HepG2 (cell line): ENCODE data around the gene EXTL1. TPM values are rescaled to one million over a fixed set of nuclear protein-coding genes. Genes with fewer than 3 reads are reported as not detected.

Source experiments
- ATAC-seq: fragments of 200-7000 bp; cut with Tn5 transposase; 3 replicates; pipeline ENCODE4 v1.9.1; 2020; ENCODE audit warnings: mild to moderate bottlenecking, moderate library complexity
- BruUV-seq: library from RNA; stranded (reverse); fragments of 400-500 nt; replicated peaks from 2 replicates; lab custom pipeline; 2021; lab: Mats Ljungman, UMichigan
- CTCF ChIA-PET: fragments of 300-600 bp; formaldehyde crosslinking; extraction: SDS; loops from one replicate; lab custom pipeline; 2021; ENCODE audit warnings: low total read pairs, inconsistent platforms, low intra/inter-chr PET ratio; lab: Yijun Ruan, JAX
- POLR2A ChIA-PET: fragments of 350-600 bp; sonication (Branson Sonifier 250); formaldehyde crosslinking; loops from one replicate; lab custom pipeline; 2020; ENCODE audit warnings: antibody characterized with exemption, inconsistent platforms; lab: Yijun Ruan, JAX
- DNase-seq: peaks from one replicate; pipeline ENCODE4 v3.0.0-alpha.2; 2015; ENCODE audit warnings: low spot score
- FAIRE-seq: peaks from 3 replicates; lab custom pipeline; 2011; peaks lifted over from hg19 to GRCh38; lab: Jason Lieb, UNC
- H2AFZ ChIP-seq: one replicate; pipeline ENCODE4 v1.6.1; 2011; ENCODE audit warnings: low read length, inconsistent platforms
- H3K27ac ChIP-seq: fragments of 300-600 bp; 3 replicates; pipeline ENCODE4 v1.8.0; 2011; ENCODE audit warnings: mixed run types, mild to moderate bottlenecking, mixed read lengths, low read length, inconsistent platforms; ENCODE audit not compliant: insufficient read depth; ENCODE audit errors: extremely low read length
- H3K27me3 ChIP-seq, 2 experiments: fragments of 200-600 bp in 1 of 2; 2 replicates in 1 of 2; 3 replicates in 1 of 2; pipeline versions ENCODE4 v1.6.0 to v1.8.0; 2011; ENCODE audit warnings: low read length in 2 of 2, mild to moderate bottlenecking in 2 of 2, moderate library complexity in 2 of 2, inconsistent platforms in 1 of 2; ENCODE audit not compliant: insufficient read depth in 2 of 2, control insufficient read depth in 1 of 2
- H3K36me3 ChIP-seq, 2 experiments: fragments of 200-600 bp in 1 of 2; replicated peaks in 1 of 2; 2 replicates in 1 of 2; 3 replicates in 1 of 2; pipeline versions ENCODE4 v1.5.1 to v1.8.0; 2011; ENCODE audit warnings: low read length in 2 of 2, inconsistent platforms in 1 of 2; ENCODE audit not compliant: insufficient read depth in 2 of 2, control insufficient read depth in 1 of 2
- H3K4me1 ChIP-seq: 2 replicates; pipeline ENCODE4 v1.5.1; 2012; ENCODE audit warnings: low read length, inconsistent platforms; ENCODE audit not compliant: insufficient read depth
- H3K4me2 ChIP-seq: 2 replicates; pipeline ENCODE4 v1.6.0; 2011; ENCODE audit warnings: low read depth, low read length, inconsistent platforms
- H3K4me3 ChIP-seq, 3 experiments: fragments of 200-600 bp in 1 of 3; sonication (generic), shearing (Covaris generic) in 1 of 3; replicated peaks in 1 of 3; 2 replicates each; pipeline ENCODE4 v1.5.1; 2011 to 2016; ENCODE audit warnings: low read length in 3 of 3, inconsistent platforms in 2 of 3, low read depth in 2 of 3, mild to moderate bottlenecking in 2 of 3, control low read depth in 1 of 3, mixed read lengths in 1 of 3; ENCODE audit not compliant: insufficient read depth in 1 of 3
- H3K79me2 ChIP-seq: one replicate; pipeline ENCODE4 v1.6.1; 2011; ENCODE audit warnings: low read length, inconsistent platforms; ENCODE audit not compliant: insufficient read depth
- H3K9ac ChIP-seq: 2 replicates; pipeline ENCODE4 v1.6.0; 2011; ENCODE audit warnings: mild to moderate bottlenecking, low read depth, low read length, inconsistent platforms; ENCODE audit not compliant: insufficient read depth
- H3K9me3 ChIP-seq: 2 replicates; pipeline ENCODE4 v1.5.1; 2012; ENCODE audit warnings: mild to moderate bottlenecking, low read length
- H4K20me1 ChIP-seq: 2 replicates; pipeline ENCODE4 v1.6.0; 2011; ENCODE audit warnings: inconsistent platforms, mild to moderate bottlenecking, low read length, moderate library complexity; ENCODE audit not compliant: insufficient read depth
- AHR ChIP-seq: IDR thresholded peaks from 2 replicates; pipeline ENCODE4 v1.6.1; 2018; ENCODE audit warnings: missing genetic modification reagents, missing compliant biosample characterization
- CHCHD3 ChIP-seq: sonication (generic); formaldehyde crosslinking; IDR thresholded peaks from 2 replicates; pipeline ENCODE4 v1.8.0; 2022; ENCODE audit warnings: mild to moderate bottlenecking, missing genetic modification reagents, moderate library complexity
- FOXC1 ChIP-seq: sonication (generic); formaldehyde crosslinking; IDR thresholded peaks from 2 replicates; pipeline ENCODE4 v1.8.0; 2022; ENCODE audit warnings: mild to moderate bottlenecking, missing genetic modification reagents, borderline replicate concordance
- GATAD1 ChIP-seq: IDR thresholded peaks from 2 replicates; pipeline ENCODE4 v1.6.1; 2016; ENCODE audit warnings: missing genetic modification reagents, missing compliant biosample characterization
- ISX ChIP-seq: sonication (generic); formaldehyde crosslinking; conservative IDR thresholded peaks from 2 replicates; pipeline ENCODE4 v1.5.0; 2020; ENCODE audit warnings: missing genetic modification reagents
- KAT7 ChIP-seq: IDR thresholded peaks from 2 replicates; pipeline ENCODE4 v1.6.1; 2018; ENCODE audit warnings: borderline replicate concordance, missing compliant biosample characterization
- MEF2D ChIP-seq: sonication (generic); formaldehyde crosslinking; IDR thresholded peaks from 2 replicates; pipeline ENCODE4 v1.5.1; 2020; ENCODE audit warnings: mild to moderate bottlenecking, missing genetic modification reagents
- RXRB ChIP-seq: IDR thresholded peaks from 2 replicates; pipeline ENCODE4 v1.6.1; 2016; ENCODE audit warnings: borderline replicate concordance, missing genetic modification reagents, missing compliant biosample characterization
- SIX1 ChIP-seq: sonication (generic); formaldehyde crosslinking; IDR thresholded peaks from 2 replicates; pipeline ENCODE4 v1.4.0; 2020; ENCODE audit warnings: missing genetic modification reagents, borderline replicate concordance
- YY1 ChIP-seq: IDR thresholded peaks from 2 replicates; pipeline ENCODE4 v1.6.1; 2011; ENCODE audit warnings: low read length, low read depth, moderate library complexity, mild to moderate bottlenecking; ENCODE audit not compliant: insufficient read depth, insufficient replicate concordance
- ZNF382 ChIP-seq: sonication (generic); formaldehyde crosslinking; IDR thresholded peaks from 2 replicates; pipeline ENCODE4 v1.5.0; 2020; ENCODE audit warnings: missing genetic modification reagents, mild to moderate bottlenecking, borderline replicate concordance
- ZNF879 ChIP-seq: sonication (generic); formaldehyde crosslinking; IDR thresholded peaks from 2 replicates; pipeline ENCODE4 v1.8.1; 2023; ENCODE audit warnings: missing genetic modification reagents
- ZSCAN12 ChIP-seq: sonication (generic); formaldehyde crosslinking; IDR thresholded peaks from 2 replicates; pipeline ENCODE4 v1.9.0; 2021; ENCODE audit warnings: mild to moderate bottlenecking, missing genetic modification reagents
- WGBS: methylation state at CpG from one replicate; pipeline ENCODE4 v1.1.6; 2017; ENCODE audit warnings: low lambda C conversion rate; 5-methylcytosine and 5-hydroxymethylcytosine counted together
- in situ Hi-C: cut with HindIII; loops from 2 replicates; pipeline ENCODE4 v1.10.0; 2017; ENCODE audit warnings: low pct_unique_long_range_greater_than_20kb; ENCODE audit not compliant: extremely low pct_ligation_motif_present
- intact Hi-C: fragments of 100-400 bp; cut with micrococcal nuclease; formaldehyde crosslinking; loops from one replicate; pipeline ENCODE4 v1.10.0; 2022; ENCODE audit not compliant: unreplicated experiment
- polyA plus RNA-seq, 8 experiments: library from polyadenylated mRNA; depleted of rRNA in 3 of 8; stranded (reverse) in 7 of 8; unstranded in 1 of 8; fragments of >200 nt; fragmentation: Illumina TruSeq in 4 of 8; extraction: Trizol in 4 of 8; gene quantifications; 2 replicates each; pipeline versions ENCODE4 v1.2.1 to v1.2.3, GENCODE V29; 2011 to 2016; ENCODE audit warnings: low read depth in 4 of 8, missing spikeins in 1 of 8, mixed read lengths in 1 of 8; ENCODE audit not compliant: insufficient read depth in 1 of 8
- total RNA-seq, 5 experiments: library from RNA; depleted of rRNA; stranded (reverse); fragments of >200 nt; fragmentation: Illumina TruSeq; extraction: Trizol; gene quantifications; 2 replicates each; pipeline ENCODE4 v1.2.3, GENCODE V29; 2016; ENCODE audit warnings: low read depth in 1 of 5
- TF ChIP-seq, protein P1 (sequence below): sonication (generic); formaldehyde crosslinking; conservative IDR thresholded peaks from 2 replicates; pipeline ENCODE4 v1.4.0; 2020; ENCODE audit warnings: missing genetic modification reagents
- TF ChIP-seq, protein P2 (sequence below): sonication (generic); formaldehyde crosslinking; IDR thresholded peaks from 2 replicates; pipeline ENCODE4 v1.5.1; 2020; ENCODE audit warnings: missing genetic modification reagents, mild to moderate bottlenecking, borderline replicate concordance

The EXTL1 gene
- total and polyA plus RNA-seq, 2 of the 13 experiments (the other 11 are each of a cell fraction or from before 2014, with no cell fraction given): 0.35 to 1.0 TPM

DNA sequence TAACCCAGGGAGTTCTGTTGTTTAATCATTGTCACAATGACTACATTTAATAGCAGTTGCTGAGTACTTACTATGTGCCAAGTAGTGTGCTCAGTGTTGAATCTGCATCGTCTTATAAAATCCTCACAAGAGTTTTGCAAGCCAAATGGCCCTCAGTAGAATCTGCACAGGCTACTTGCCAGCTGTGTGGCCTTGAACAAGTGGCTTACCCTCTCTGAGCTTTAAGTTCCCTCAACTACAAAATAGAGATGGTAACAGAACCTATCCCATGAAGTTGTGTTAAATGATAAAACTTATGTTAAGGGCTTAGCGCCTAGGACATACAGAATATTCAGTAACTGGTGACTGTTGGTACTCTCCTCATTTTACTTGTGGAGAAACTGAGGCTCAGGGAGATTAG is 33.5 kb downstream of the EXTL1 start:
- Histone ChIP-seq H3K9me3 (no peaks in the 10 kb centered on the region), H3K4me3 (no peak overlapping the region), H3K27ac (no peak overlapping the region), H3K27me3 (peaks cover 3 to 49% of the 10 kb centered on the region in 2 experiments; a peak in 3 of 5 replicates), H3K9ac (no peak overlapping the region), H3K4me2 (no peak overlapping the region), H2AFZ (no peak overlapping the region), H3K4me1 (no peaks in the 10 kb centered on the region), H3K79me2 (no peaks in the 10 kb centered on the region), H4K20me1 (no peaks in the 10 kb centered on the region), H3K36me3 (no peaks in the 10 kb centered on the region)
- TF ChIP-seq ISX (CRISPR knock-in tag) (no peak), KAT7 (CRISPR knock-in tag) (no peak), FOXC1 (no peak), RXRB (CRISPR knock-in tag) (no peak), ZNF879 (CRISPR knock-in tag) (no peak), ZSCAN12 (CRISPR knock-in tag) (no peak), GATAD1 (CRISPR knock-in tag) (no peak), ZNF382 (no peak), CHCHD3 (CRISPR knock-in tag) (no peak), YY1 (no peak), SIX1 (CRISPR knock-in tag) (no peak), MEF2D (CRISPR knock-in tag) (no peak), AHR (CRISPR knock-in tag) (no peak)
- TF ChIP-seq, protein P1, sequence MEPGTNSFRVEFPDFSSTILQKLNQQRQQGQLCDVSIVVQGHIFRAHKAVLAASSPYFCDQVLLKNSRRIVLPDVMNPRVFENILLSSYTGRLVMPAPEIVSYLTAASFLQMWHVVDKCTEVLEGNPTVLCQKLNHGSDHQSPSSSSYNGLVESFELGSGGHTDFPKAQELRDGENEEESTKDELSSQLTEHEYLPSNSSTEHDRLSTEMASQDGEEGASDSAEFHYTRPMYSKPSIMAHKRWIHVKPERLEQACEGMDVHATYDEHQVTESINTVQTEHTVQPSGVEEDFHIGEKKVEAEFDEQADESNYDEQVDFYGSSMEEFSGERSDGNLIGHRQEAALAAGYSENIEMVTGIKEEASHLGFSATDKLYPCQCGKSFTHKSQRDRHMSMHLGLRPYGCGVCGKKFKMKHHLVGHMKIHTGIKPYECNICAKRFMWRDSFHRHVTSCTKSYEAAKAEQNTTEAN: no peak
- TF ChIP-seq, protein P2, sequence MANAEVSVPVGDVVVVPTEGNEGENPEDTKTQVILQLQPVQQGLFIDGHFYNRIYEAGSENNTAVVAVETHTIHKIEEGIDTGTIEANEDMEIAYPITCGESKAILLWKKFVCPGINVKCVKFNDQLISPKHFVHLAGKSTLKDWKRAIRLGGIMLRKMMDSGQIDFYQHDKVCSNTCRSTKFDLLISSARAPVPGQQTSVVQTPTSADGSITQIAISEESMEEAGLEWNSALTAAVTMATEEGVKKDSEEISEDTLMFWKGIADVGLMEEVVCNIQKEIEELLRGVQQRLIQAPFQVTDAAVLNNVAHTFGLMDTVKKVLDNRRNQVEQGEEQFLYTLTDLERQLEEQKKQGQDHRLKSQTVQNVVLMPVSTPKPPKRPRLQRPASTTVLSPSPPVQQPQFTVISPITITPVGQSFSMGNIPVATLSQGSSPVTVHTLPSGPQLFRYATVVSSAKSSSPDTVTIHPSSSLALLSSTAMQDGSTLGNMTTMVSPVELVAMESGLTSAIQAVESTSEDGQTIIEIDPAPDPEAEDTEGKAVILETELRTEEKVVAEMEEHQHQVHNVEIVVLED (CRISPR knock-in tag): no peak
- no peak for DNase-seq
- intact Hi-C loops: no loop called here
- no peak for FAIRE-seq
- BruUV-seq: no TSS peak
- ATAC-seq: no peak
- ChIA-PET POLR2A (no interaction called here), CTCF (no interaction called here)
- in situ Hi-C loops: no loop called here
- WGBS: 30% methylated on average over 2 of the region's 2 CpGs
